Calu3 (cell line): ENCODE results near the gene TRAK1. TPM values are rescaled to one million over a fixed set of nuclear protein-coding genes. Genes with fewer than 3 reads are reported as not detected.

ENCODE experiments used
- BruUV-seq: library from RNA; stranded (reverse); fragments of 400-500 nt; replicated peaks from 2 replicates; lab custom pipeline; 2021; lab: Mats Ljungman, UMichigan
- CTCF ChIA-PET: fragments of 300-600 bp; sonication (Branson Sonifier 250); formaldehyde crosslinking; loops from one replicate; lab custom pipeline; 2022; ENCODE audit warnings: antibody characterized with exemption; lab: Charles Lee
- DNase-seq: peaks from one replicate; pipeline ENCODE4 v3.0.0; 2022
- H3K27ac Mint-ChIP-seq: one replicate; pipeline ENCODE4 v1.8.0; 2022; ENCODE audit warnings: mixed read lengths; ENCODE audit not compliant: unreplicated experiment
- H3K27me3 Mint-ChIP-seq: one replicate; pipeline ENCODE4 v1.8.0; 2022; ENCODE audit warnings: mixed read lengths; ENCODE audit not compliant: unreplicated experiment
- H3K36me3 Mint-ChIP-seq: one replicate; pipeline ENCODE4 v1.8.0; 2022; ENCODE audit warnings: mild to moderate bottlenecking, moderate library complexity, mixed read lengths; ENCODE audit not compliant: insufficient read depth, unreplicated experiment
- H3K4me1 Mint-ChIP-seq: one replicate; pipeline ENCODE4 v1.8.0; 2022; ENCODE audit warnings: mild to moderate bottlenecking, low read depth, mixed read lengths; ENCODE audit not compliant: unreplicated experiment
- H3K4me3 Mint-ChIP-seq: one replicate; pipeline ENCODE4 v1.8.0; 2022; ENCODE audit warnings: mild to moderate bottlenecking, low read depth, moderate library complexity, mixed read lengths; ENCODE audit not compliant: unreplicated experiment
- H3K9me3 Mint-ChIP-seq: one replicate; pipeline ENCODE4 v1.8.0; 2022; ENCODE audit warnings: low read depth, mixed read lengths; ENCODE audit not compliant: unreplicated experiment
- CTCF ChIP-seq: fragments of 200-600 bp; IDR thresholded peaks from one replicate; pipeline ENCODE4 v1.8.0; 2022; ENCODE audit warnings: antibody characterized with exemption; ENCODE audit not compliant: unreplicated experiment
- intact Hi-C: fragments of 100-400 bp; cut with micrococcal nuclease; formaldehyde crosslinking; loops from one replicate; pipeline ENCODE4 v1.10.0; 2022; ENCODE audit not compliant: unreplicated experiment
- total RNA-seq: library from RNA; stranded (reverse); gene quantifications from 2 replicates; pipeline ENCODE4 v1.2.3, GENCODE V29; 2022

TRAK1 gene
- total RNA-seq, 1 experiment from 2014 or later, result 108 TPM

- CTCF ChIA-PET, result no interaction called here
- Mint-ChIP-seq H3K27ac (no peak overlapping the region), H3K36me3 (no peaks in the 10 kb centered on the region), H3K4me1 (peaks cover 30% of the 10 kb centered on the region), H3K4me3 (no peak overlapping the region), H3K27me3 (no peaks in the 10 kb centered on the region), H3K9me3 (no peaks in the 10 kb centered on the region)
- TF ChIP-seq CTCF, result no peak
- no peak for DNase-seq
- no TSS peak for BruUV-seq
- intact Hi-C loops, result no loop called here
Observed at GRCh38 chr3:42151596-42152168, 60.5 kb downstream of the TRAK1 start.

- Mint-ChIP-seq H3K4me3 (no peak overlapping the region), H3K27ac (no peak overlapping the region)
- BruUV-seq, result no TSS peak
Observed at GRCh38 chr3:42152193-42152592, 61.0 kb downstream of the TRAK1 start.

GRCh38 chr3:42153039-42153438 lies 61.9 kb downstream of the TRAK1 start:
- BruUV-seq, result no TSS peak
- Mint-ChIP-seq H3K4me3 (no peak overlapping the region), H3K27ac (no peak overlapping the region), H3K4me1 (peaks cover 28% of the 10 kb centered on the region), H3K9me3 (no peaks in the 10 kb centered on the region), H3K27me3 (no peaks in the 10 kb centered on the region), H3K36me3 (no peaks in the 10 kb centered on the region)
- no peak for DNase-seq
- CTCF ChIA-PET, result interaction anchor here (0.7 kb wide), 1 partner anchor 33 kb away, joined by 3 read pairs; no protein-coding TSS in a partner anchor
- intact Hi-C loops, result no loop called here
- no peak for TF ChIP-seq CTCF

More at GRCh38 chr3:42152193-42152592, 61.0 kb downstream of the TRAK1 start:
- no peak for TF ChIP-seq CTCF
- intact Hi-C loops, result no loop called here
- CTCF ChIA-PET, result no interaction called here
- Mint-ChIP-seq H3K27me3 (no peaks in the 10 kb centered on the region), H3K4me1 (peaks cover 25% of the 10 kb centered on the region), H3K9me3 (no peaks in the 10 kb centered on the region), H3K36me3 (no peaks in the 10 kb centered on the region)
- no peak for DNase-seq

- intact Hi-C loops, result no loop called here
- H3K27me3 Mint-ChIP-seq, result no peaks in the 10 kb centered on the region
- peaks cover 18% of the 10 kb centered on the region for H3K4me1 Mint-ChIP-seq
- CTCF ChIA-PET, result interaction anchor here (1.2 kb wide), 1 partner anchor 33 kb away, joined by 3 read pairs; no protein-coding TSS in a partner anchor
- no peak overlapping the region for H3K4me3 Mint-ChIP-seq
- H3K36me3 Mint-ChIP-seq, result peaks cover 29% of the 10 kb centered on the region
- DNase-seq, result no peak
- H3K27ac Mint-ChIP-seq, result no peak overlapping the region
- BruUV-seq, result no TSS peak
- TF ChIP-seq CTCF, result no peak
- no peaks in the 10 kb centered on the region for H3K9me3 Mint-ChIP-seq
Observed at GRCh38 chr3:42157540-42158538, 66.7 kb downstream of the TRAK1 start.
